ENCODE results near the gene SOX6.

The SOX6 gene

GRCh38 chr11:16193897-16194381 lies 162.4 kb downstream of the SOX6 start:
- DNase-seq (ENCODE audit: low read depth, low spot score), result no peak

GRCh38 chr11:16191868-16192240 lies 164.5 kb downstream of the SOX6 start:
- DNase-seq (ENCODE audit: low read depth, low spot score), result no peak

- no peak for DNase-seq (ENCODE audit: low read depth, low spot score)
These were observed 165.0 kb downstream of the SOX6 start for GRCh38 chr11:16191212-16191867.

GRCh38 chr11:16186680-16187079 lies 169.7 kb downstream of the SOX6 start:
- DNase-seq (ENCODE audit: low read depth, low spot score), result no peak

- DNase-seq (ENCODE audit: low read depth, low spot score), result no peak
These were observed 171.3 kb downstream of the SOX6 start for GRCh38 chr11:16185042-16185441.

- no peak for DNase-seq (ENCODE audit: low read depth, low spot score)
These were observed 171.8 kb downstream of the SOX6 start for GRCh38 chr11:16184588-16184987.

- DNase-seq (ENCODE audit: low read depth, low spot score), result no peak
These were observed 173.8 kb downstream of the SOX6 start for GRCh38 chr11:16182553-16182952.

- DNase-seq (ENCODE audit: low read depth, low spot score), result no peak
These were observed 175.5 kb downstream of the SOX6 start for GRCh38 chr11:16180868-16181267.

- DNase-seq (ENCODE audit: low read depth, low spot score), result no peak
These were observed 176.7 kb downstream of the SOX6 start for GRCh38 chr11:16179676-16180075.

- no peak for DNase-seq (ENCODE audit: low read depth, low spot score)
These were observed 178.1 kb downstream of the SOX6 start for GRCh38 chr11:16178273-16178672.

- no peak for DNase-seq (ENCODE audit: low read depth, low spot score)
These were observed 178.7 kb downstream of the SOX6 start for GRCh38 chr11:16177688-16178087.

GRCh38 chr11:16173798-16174197 lies 182.5 kb downstream of the SOX6 start:
- DNase-seq (ENCODE audit: low read depth, low spot score), result no peak

GRCh38 chr11:16171882-16172281 lies 184.5 kb downstream of the SOX6 start:
- DNase-seq (ENCODE audit: low read depth, low spot score), result no peak

- no peak for DNase-seq (ENCODE audit: low read depth, low spot score)
These were observed 186.1 kb downstream of the SOX6 start for GRCh38 chr11:16169956-16170847.

- DNase-seq (ENCODE audit: low read depth, low spot score), result no peak
These were observed 186.8 kb downstream of the SOX6 start for GRCh38 chr11:16169541-16169940.

GRCh38 chr11:16167706-16168487 lies 188.4 kb downstream of the SOX6 start:
- no peak for DNase-seq (ENCODE audit: low read depth, low spot score)

GRCh38 chr11:16166571-16166970 lies 189.8 kb downstream of the SOX6 start:
- DNase-seq (ENCODE audit: low read depth, low spot score), result no peak

- no peak for DNase-seq (ENCODE audit: low read depth, low spot score)
These were observed 196.2 kb downstream of the SOX6 start for GRCh38 chr11:16160146-16160545.

- DNase-seq (ENCODE audit: low read depth, low spot score), result no peak
These were observed 197.8 kb downstream of the SOX6 start for GRCh38 chr11:16158426-16158994.

GRCh38 chr11:16157327-16157726 lies 199.0 kb downstream of the SOX6 start:
- DNase-seq (ENCODE audit: low read depth, low spot score), result no peak

- DNase-seq (ENCODE audit: low read depth, low spot score), result no peak
These were observed 200.9 kb downstream of the SOX6 start for GRCh38 chr11:16155448-16155847.
